SK-N-SH treated with all-trans-retinoic acid at 6 μM for 48 hours (cell line): Measurements from ENCODE around the gene RASSF4.
A peak's percentile ranks its signal among the peaks of the same experiment; 100 is the strongest.

Source experiments
- ATAC-seq: fragments of 200-7000 bp; cut with Tn5 transposase; 3 replicates; pipeline ENCODE4 v1.9.1; 2020; ENCODE audit warnings: mild to moderate bottlenecking, moderate library complexity
- ARNTL ChIP-seq: fragments of 450-650 bp; formaldehyde crosslinking; IDR thresholded peaks from 2 replicates; pipeline ENCODE4 v1.5.0; 2020; ENCODE audit warnings: low read depth, mild to moderate bottlenecking, moderate library complexity, borderline replicate concordance
- BACH2 ChIP-seq: fragments of 250-450 bp; sonication (Bioruptor Pico); IDR thresholded peaks from 2 replicates; pipeline ENCODE4 v1.9.0; 2021; ENCODE audit warnings: mild to moderate bottlenecking, borderline replicate concordance
- CREB5 ChIP-seq: fragments of 250-450 bp; sonication (Bioruptor Pico); IDR thresholded peaks from 2 replicates; pipeline ENCODE4 v1.5.1; 2020; ENCODE audit warnings: low read depth, mild to moderate bottlenecking, moderate library complexity
- CSDC2 ChIP-seq: fragments of 250-450 bp; sonication (Bioruptor Pico); IDR thresholded peaks from 2 replicates; pipeline ENCODE4 v1.5.0; 2020; ENCODE audit warnings: mild to moderate bottlenecking, moderate library complexity
- CSRNP3 ChIP-seq: fragments of 250-450 bp; sonication (Bioruptor Pico); IDR thresholded peaks from 2 replicates; pipeline ENCODE4 v1.5.1; 2021; ENCODE audit warnings: mild to moderate bottlenecking, moderate library complexity
- ESRRG ChIP-seq: fragments of 250-450 bp; sonication (Bioruptor Pico); IDR thresholded peaks from 2 replicates; pipeline ENCODE4 v1.6.1; 2021; ENCODE audit warnings: mild to moderate bottlenecking
- GLIS3 ChIP-seq: fragments of 250-450 bp; sonication (Bioruptor Pico); IDR thresholded peaks from 2 replicates; pipeline ENCODE4 v1.5.0; 2020; ENCODE audit warnings: mild to moderate bottlenecking, moderate library complexity
- ISL1 ChIP-seq: fragments of 250-450 bp; sonication (Bioruptor Pico); IDR thresholded peaks from 2 replicates; pipeline ENCODE4 v2.1.2; 2022; ENCODE audit warnings: mild to moderate bottlenecking, moderate library complexity
- OSR1 ChIP-seq: fragments of 250-450 bp; sonication (Bioruptor Pico); IDR thresholded peaks from 2 replicates; pipeline ENCODE4 v1.8.0; 2022; ENCODE audit warnings: moderate library complexity, mild to moderate bottlenecking, inconsistent platforms
- RARB ChIP-seq: fragments of 250-450 bp; sonication (Bioruptor Pico); IDR thresholded peaks from 2 replicates; pipeline ENCODE4 v1.8.0; 2021; ENCODE audit warnings: mild to moderate bottlenecking, moderate library complexity
- SNAI2 ChIP-seq: fragments of 250-450 bp; sonication (Bioruptor Pico); IDR thresholded peaks from 2 replicates; pipeline ENCODE4 v1.5.0; 2020; ENCODE audit warnings: mild to moderate bottlenecking, moderate library complexity
- TCF4 ChIP-seq: fragments of 250-450 bp; sonication (Bioruptor Pico); IDR thresholded peaks from 2 replicates; pipeline ENCODE4 v1.8.0; 2021; ENCODE audit warnings: mild to moderate bottlenecking, moderate library complexity, borderline replicate concordance
- TOX ChIP-seq: fragments of 250-450 bp; sonication (Bioruptor Pico); IDR thresholded peaks from 2 replicates; pipeline ENCODE4 v1.8.0; 2021; ENCODE audit warnings: mild to moderate bottlenecking, moderate library complexity, borderline replicate concordance
- TSHZ2 ChIP-seq: fragments of 250-450 bp; sonication (Bioruptor Pico); IDR thresholded peaks from 2 replicates; pipeline ENCODE4 v1.5.0; 2020; ENCODE audit warnings: mild to moderate bottlenecking, moderate library complexity
- ZC3H10 ChIP-seq: fragments of 250-450 bp; sonication (Bioruptor Pico); IDR thresholded peaks from 2 replicates; pipeline ENCODE4 v1.5.1; 2021; ENCODE audit warnings: mild to moderate bottlenecking, moderate library complexity
- ZFP3 ChIP-seq: fragments of 250-450 bp; sonication (Bioruptor Pico); IDR thresholded peaks from 2 replicates; pipeline ENCODE4 v1.5.0; 2020; ENCODE audit warnings: mild to moderate bottlenecking, moderate library complexity
- ZNF565 ChIP-seq: fragments of 450-650 bp; formaldehyde crosslinking; conservative IDR thresholded peaks from 2 replicates; pipeline ENCODE4 v1.5.0; 2020; ENCODE audit warnings: low read depth, mild to moderate bottlenecking, moderate library complexity
- ZNF70 ChIP-seq: fragments of 450-650 bp; formaldehyde crosslinking; IDR thresholded peaks from 2 replicates; pipeline ENCODE4 v1.5.0; 2020; ENCODE audit warnings: mild to moderate bottlenecking, moderate library complexity
- ZNF8 ChIP-seq: fragments of 450-650 bp; formaldehyde crosslinking; IDR thresholded peaks from 2 replicates; pipeline ENCODE4 v1.5.0; 2020; ENCODE audit warnings: mild to moderate bottlenecking, moderate library complexity
- TF ChIP-seq, protein P1 (sequence below): fragments of 250-450 bp; sonication (Bioruptor Pico); IDR thresholded peaks from 2 replicates; pipeline ENCODE4 v1.8.0; 2021; ENCODE audit warnings: low read depth, mild to moderate bottlenecking, moderate library complexity, borderline replicate concordance

Gene RASSF4

GRCh38 chr10:44981172-44982113 is 21.8 kb downstream of the RASSF4 start:
- peak; percentile 92 for ATAC-seq
- TF ChIP-seq TSHZ2 (CRISPR knock-in tag) (no peak), ZFP3 (peak; percentile 19; the same call in 1 of the 2 replicates), ZC3H10 (CRISPR knock-in tag) (0 out of 2 replicates have a peak, but pooled peaks have one; percentile 65), ISL1 (CRISPR knock-in tag) (peak; percentile 60; the same call in 1 of the 2 replicates), CSDC2 (CRISPR knock-in tag) (0 out of 2 replicates have a peak, but pooled peaks have one; percentile 11), ARNTL (no peak), SNAI2 (CRISPR knock-in tag) (0 out of 2 replicates have a peak, but pooled peaks have one; percentile 19), TOX (no peak)

DNA sequence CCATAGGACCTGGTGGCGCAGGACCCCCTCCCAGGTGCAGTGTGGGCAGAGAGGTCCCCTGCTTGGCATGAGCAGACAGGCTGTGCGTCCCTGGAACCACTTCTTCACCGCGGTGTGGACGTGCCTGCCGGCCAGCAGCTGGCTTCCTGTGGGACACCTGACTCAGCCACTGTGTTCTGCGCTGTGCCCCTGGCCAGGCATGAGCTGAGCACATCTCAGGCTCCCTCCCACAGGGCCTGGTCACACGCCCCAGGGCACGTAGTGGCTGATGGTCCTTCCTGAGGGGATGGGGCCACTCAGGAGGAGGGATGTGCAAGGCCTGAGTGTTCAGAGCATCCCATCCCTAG is 22.5 kb downstream of the RASSF4 start:
- ATAC-seq, result no peak
- TF ChIP-seq SNAI2 (CRISPR knock-in tag), result no peak
- no peak for TF ChIP-seq ZNF8
- TF ChIP-seq, protein P1, sequence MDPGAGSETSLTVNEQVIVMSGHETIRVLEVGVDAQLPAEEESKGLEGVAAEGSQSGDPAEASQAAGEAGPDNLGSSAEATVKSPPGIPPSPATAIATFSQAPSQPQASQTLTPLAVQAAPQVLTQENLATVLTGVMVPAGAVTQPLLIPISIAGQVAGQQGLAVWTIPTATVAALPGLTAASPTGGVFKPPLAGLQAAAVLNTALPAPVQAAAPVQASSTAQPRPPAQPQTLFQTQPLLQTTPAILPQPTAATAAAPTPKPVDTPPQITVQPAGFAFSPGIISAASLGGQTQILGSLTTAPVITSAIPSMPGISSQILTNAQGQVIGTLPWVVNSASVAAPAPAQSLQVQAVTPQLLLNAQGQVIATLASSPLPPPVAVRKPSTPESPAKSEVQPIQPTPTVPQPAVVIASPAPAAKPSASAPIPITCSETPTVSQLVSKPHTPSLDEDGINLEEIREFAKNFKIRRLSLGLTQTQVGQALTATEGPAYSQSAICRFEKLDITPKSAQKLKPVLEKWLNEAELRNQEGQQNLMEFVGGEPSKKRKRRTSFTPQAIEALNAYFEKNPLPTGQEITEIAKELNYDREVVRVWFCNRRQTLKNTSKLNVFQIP (CRISPR knock-in tag), result no peak
- no peak for TF ChIP-seq GLIS3 (CRISPR knock-in tag)
- TF ChIP-seq ZFP3, result no peak
- no peak for TF ChIP-seq RARB (CRISPR knock-in tag)
- no peak for TF ChIP-seq CSRNP3 (CRISPR knock-in tag)
- TF ChIP-seq ISL1 (CRISPR knock-in tag), result no peak
- TF ChIP-seq ZNF70, result no peak
- no peak for TF ChIP-seq ZC3H10 (CRISPR knock-in tag)
- TF ChIP-seq CREB5 (CRISPR knock-in tag), result no peak
- TF ChIP-seq TSHZ2 (CRISPR knock-in tag), result no peak
- no peak for TF ChIP-seq ESRRG (CRISPR knock-in tag)
- TF ChIP-seq TCF4, result no peak

- TF ChIP-seq TOX (no peak), ZFP3 (no peak), BACH2 (CRISPR knock-in tag) (no peak), OSR1 (CRISPR knock-in tag) (no peak), TCF4 (no peak), ISL1 (CRISPR knock-in tag) (no peak), ZC3H10 (CRISPR knock-in tag) (no peak), GLIS3 (CRISPR knock-in tag) (no peak), ZNF565 (no peak), ZNF70 (no peak), ARNTL (no peak), CREB5 (CRISPR knock-in tag) (no peak), CSDC2 (CRISPR knock-in tag) (no peak), ESRRG (CRISPR knock-in tag) (no peak), RARB (CRISPR knock-in tag) (no peak), ZNF8 (no peak)
- TF ChIP-seq, protein P1 (CRISPR knock-in tag), result no peak
- no peak for ATAC-seq
Observed at GRCh38 chr10:44982496-44982895, 22.9 kb downstream of the RASSF4 start.
